Inflammatory macrophage (primary cell): Measurements from ENCODE around the gene ZNF697.

Source experiments
- DNase-seq, 2 donors: peaks; one replicate each; pipeline ENCODE4 v3.0.0-alpha.2; 2020 to 2022

Gene ZNF697

DNA sequence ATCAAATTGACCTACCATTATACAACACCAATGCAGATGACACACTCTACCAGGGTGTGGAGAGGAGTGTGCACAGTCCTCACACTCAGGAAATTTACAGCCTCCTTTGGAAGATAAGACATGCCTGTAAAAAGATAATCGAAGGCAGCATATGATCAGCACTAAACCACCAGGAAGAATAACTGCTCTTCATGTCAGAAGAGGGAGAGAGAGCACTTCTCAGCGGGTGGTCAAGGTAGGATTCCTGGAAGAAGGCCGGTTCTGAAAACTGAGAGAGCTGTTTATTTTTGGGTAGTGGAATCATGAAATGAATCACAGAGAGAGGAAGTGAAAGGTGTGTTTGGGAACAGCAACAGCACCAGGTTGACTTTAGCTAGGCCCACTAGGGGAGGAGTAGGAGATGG lies 14.0 kb upstream of the ZNF697 start:
- DNase-seq, result no peak

GRCh38 chr1:119660253-119661083 lies 12.4 kb upstream of the ZNF697 start:
- no peak for DNase-seq

- DNase-seq, result no peak
Measured at GRCh38 chr1:119659628-119660027, 11.6 kb upstream of the ZNF697 start.

DNA sequence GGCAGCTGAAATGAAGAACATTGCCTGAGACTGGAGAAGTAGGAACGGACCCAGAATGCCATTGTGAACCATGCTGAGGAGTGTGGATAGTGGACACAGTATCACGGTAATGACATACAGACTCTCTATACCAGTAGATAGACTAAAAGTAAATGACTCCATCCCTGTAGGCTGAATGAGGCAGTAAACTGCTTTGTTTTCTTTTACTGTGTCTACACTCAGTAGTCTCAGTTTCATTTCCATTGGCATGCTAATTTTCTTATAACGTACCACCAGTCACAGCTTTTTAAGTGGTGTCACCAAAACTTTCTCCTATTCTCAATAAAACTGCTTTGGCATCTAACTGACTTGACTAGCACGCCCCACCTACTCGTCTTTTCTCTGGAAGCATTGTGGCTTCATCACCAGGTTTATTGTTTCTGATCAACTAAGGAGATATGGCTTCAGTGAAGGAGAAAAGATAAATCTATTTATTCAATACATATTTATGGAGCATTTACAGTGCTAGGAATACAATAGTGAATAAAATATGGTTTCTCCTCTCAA lies 8.4 kb upstream of the ZNF697 start:
- no peak for DNase-seq

DNA sequence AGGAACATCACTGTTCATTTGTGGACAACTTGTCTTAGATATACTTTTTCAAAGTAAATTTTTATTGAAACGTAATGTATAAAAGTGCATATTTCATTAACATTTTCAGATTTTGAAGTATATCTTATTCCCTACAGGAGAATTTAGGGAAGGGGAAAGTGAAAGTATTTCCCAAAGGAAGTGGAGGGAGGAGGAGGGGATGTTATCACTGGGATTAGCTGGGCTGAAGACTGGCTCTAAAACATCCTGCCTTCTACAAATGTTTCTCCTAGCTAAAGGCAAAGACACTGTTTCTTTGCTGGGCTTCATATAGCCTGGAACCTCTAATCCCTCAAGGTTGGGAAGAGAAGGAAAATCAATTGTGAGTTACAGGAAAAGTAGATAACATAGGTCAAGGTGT lies 7.1 kb upstream of the ZNF697 start:
- DNase-seq, result no peak

DNA sequence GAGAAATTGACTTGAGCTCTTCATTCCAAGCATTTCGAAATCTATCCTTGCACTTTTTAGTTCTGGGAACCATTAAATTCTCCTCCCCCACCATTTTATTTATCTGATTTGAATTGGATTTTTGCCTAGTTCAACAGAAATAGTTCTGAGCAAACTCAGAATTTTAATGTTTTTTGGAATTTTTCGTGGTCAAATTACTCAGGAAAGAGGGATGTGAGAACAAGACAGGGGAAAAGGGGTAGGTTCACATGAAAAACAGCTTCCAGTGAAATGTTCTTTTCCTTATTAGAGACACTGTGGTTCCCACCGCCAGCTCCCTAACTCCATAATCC lies 5.7 kb upstream of the ZNF697 start:
- DNase-seq, result no peak

DNA sequence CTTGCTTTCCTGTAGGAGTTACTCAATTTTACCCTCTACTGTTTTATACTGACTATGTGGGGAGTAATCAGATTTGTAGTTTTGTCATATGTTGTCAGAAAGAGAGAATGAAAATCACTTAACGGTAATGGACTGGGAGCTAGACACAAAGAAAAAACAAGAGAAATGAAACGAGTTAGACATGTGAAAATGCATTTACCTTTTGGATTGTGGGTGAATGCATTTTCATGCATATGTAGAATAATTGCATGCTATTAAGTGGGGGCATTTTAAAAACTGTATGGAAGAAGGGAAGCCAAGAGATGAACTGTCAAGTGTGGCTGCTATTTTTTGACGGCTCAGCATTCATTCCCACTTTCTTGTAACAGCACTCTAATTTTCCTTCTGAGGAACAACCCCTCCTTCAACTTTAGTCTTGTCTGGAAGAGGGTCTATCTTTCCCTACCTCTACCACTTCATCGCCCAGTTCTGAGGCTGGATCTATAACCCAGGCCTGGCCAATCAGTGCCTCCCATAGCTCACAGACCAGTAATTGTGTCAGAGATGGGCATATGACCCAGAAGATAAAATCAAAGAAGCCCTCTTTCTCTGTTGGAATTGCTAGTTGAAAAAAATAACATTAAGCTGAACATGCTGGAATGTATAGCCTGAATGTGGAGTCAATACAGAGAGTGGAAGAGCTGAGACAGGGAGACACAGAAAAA lies 5.2 kb upstream of the ZNF697 start:
- DNase-seq, result no peak

DNA sequence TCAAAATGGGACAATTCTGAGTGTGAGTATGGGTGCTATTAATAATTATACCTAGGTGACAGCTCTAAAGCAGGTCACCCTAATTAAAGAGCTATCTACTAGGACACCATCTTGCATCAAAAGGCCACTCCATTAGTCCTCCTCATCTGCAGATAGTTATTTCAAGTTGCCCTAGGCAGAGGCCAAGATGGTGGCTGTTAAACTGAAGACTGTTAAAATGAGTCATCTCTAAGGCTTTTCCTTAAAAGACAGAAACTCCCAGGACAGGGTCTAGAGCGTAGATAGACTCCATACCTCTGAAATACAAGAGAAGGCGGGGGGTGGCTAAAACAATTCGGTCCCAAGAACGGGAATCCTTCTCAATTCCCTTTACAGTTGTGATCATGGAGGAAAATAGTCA lies 4.5 kb upstream of the ZNF697 start:
- DNase-seq, result no peak

GRCh38 chr1:119651641-119652040 lies 3.6 kb upstream of the ZNF697 start:
- no peak for DNase-seq

- DNase-seq, result no peak
Measured at GRCh38 chr1:119651133-119651532, 3.1 kb upstream of the ZNF697 start.

DNA sequence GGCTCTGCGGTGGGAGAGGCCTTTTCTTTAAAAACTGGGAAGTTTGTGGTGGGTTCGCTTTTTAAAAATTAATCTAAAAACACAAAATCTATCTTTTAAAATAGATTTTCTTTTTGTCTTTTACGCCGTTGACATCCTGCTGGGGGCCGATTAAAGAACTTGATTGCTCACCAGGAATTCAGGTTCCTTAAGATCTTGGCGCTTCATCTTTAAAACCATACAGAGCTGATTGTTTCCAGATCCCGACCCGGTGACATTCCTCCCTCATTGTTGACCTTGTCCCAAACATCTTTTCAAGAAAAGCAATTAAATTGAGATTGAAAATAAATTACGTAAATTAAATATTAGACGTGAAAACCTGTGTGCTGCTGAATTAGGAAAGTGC lies 546 bp upstream of the ZNF697 start:
- no peak for DNase-seq

- DNase-seq, result peak in 1 of 2 donors; percentile 56
Measured at GRCh38 chr1:119647228-119647733, 785 bp downstream of the ZNF697 start.

DNA sequence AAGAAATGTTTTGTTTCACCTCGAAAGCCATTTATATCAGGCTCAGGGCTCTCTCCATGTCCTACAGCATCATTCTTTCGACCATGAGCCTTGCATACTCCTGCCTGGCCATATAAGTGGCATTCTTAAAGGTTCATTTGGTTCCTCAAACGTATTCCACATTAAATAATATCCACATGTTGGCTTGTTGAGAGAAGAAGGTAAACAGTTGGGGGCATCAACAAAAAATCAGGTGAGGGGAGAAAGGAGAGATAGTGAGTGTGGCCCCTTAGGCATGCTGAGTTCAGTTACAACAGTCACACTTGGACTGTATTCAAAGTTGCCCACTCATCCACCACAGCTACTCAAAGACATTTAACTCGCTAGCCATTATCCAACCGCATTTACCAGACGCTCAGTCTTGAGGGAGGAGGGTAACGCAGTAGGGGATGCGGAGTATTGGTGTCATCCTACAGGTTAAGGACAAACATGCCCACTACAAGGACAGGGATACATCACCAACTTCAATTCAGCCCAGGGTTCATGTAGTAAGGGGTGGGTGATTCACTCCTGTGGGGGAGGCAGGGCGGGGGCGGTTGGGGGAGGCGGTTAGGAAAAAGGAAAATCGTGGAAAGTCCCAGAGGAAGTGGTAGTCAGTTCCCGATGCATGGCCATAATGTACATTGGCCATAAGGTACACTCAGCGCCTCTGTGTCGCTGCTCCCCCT lies 1.4 kb downstream of the ZNF697 start:
- peak; percentile 34 to 81 for DNase-seq

DNA sequence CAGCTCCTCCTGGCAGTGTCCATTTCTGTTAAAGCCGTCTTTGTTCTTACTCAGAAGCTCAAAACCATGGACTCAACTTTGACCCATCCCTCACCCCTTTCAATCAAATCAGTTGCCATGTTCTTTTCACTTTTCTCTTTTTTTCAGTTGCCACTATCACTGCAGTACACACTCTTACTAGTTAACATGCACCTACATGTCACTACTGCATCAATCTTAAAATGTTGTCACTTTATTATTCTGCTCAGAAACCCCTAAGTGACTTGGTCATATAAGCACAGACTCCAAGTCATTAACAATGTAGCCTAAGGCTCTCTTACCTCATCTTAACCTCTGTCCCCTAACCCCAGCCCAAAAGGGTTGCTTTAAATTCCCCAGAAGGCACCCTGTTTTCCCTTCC lies 9.0 kb downstream of the ZNF697 start:
- no peak for DNase-seq

- DNase-seq, result no peak
Measured at GRCh38 chr1:119637710-119638109, 10.4 kb downstream of the ZNF697 start.

DNA sequence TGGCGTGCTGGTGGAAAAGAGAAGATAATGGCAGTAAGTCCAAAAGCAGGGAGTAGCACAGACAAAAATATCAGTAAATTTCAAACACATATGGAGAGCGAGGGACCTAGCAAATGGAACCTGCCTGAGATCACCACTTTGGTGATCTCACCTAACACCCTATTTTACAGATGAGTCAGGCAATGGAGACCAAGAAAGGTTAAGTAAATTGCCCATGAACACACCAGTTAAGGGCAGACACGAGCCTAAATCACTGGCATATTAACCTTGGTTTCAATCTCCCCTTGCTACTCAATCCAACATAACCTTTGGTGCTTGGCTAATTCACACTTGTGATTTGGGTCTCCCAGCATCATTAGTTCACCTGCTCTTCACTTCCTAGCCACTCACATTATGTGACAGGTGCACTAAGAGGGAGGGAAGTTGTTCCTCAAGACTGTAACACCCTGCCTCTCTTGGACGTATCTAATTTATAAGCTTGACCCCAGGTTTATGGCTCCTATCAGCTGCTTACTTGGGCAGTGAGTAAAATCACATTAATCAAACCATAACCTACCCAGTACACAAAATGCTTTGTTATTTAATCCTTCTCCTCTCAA lies 11.5 kb downstream of the ZNF697 start:
- no peak for DNase-seq

DNA sequence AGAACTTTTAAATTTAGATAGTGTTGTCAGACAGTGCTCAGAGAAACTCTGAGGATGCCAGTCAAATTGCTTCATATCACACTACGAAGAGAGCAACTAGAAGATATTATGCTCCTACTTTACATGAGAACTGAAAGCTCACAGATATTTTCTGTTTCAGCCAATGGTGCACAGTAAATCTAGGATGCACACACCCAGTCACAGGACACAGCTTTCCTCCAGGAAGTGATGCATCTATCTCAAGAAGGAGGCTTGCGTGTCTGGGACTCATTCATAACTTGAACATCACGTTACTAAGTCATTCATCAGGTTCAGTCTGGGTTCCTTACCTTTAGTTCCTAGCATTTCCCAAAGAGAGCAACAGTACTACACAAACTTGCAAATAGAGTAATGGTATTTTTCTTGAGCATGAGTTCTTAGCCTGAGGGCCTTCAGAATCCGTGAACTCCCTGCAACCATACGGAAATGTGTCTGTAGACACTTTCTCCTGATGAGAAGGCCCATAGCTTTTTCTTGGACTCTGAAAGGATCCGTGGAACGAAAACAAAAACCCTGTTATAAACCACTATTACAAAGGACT lies 12.2 kb downstream of the ZNF697 start:
- DNase-seq, result peak in 1 of 2 donors; percentile 14

GRCh38 chr1:119634016-119634415 lies 14.1 kb downstream of the ZNF697 start:
- DNase-seq, result no peak

DNA sequence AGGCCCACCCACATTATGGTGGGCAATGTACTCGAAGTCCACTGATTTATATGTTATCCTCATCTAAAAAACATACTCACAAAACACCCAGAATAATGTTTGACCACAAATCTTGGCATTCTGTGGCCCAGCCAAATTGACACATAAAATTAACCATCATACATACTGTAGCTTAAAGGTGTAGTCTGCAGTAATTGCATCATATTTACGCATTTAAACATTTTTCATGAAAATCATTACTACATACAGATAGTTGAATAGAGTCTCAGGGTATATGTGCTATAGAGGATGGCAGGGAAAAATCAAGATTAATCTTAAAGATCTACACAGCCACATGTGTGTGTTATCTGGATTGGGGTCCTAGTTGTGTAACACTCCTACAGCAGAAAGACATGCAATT lies 14.5 kb downstream of the ZNF697 start:
- DNase-seq, result no peak

DNA sequence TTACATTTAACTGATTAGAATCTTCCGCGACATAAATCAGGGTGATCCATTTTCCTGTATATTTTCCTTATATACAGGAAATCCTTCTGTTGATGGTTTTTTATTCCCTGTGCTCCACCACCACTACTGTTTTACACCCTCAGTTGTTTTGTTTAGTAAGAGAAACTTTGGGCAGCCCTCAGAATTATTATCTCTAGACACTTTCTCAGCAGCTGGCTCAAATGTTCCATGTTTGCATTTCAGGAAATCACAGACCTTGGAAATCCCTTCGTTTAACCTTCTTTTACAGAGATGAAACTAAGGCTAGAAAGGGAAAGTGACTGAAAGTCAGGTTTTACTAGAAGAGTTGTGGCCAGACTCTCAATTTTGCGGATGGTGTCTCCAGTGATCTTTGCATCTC lies 15.2 kb downstream of the ZNF697 start:
- no peak for DNase-seq

DNA sequence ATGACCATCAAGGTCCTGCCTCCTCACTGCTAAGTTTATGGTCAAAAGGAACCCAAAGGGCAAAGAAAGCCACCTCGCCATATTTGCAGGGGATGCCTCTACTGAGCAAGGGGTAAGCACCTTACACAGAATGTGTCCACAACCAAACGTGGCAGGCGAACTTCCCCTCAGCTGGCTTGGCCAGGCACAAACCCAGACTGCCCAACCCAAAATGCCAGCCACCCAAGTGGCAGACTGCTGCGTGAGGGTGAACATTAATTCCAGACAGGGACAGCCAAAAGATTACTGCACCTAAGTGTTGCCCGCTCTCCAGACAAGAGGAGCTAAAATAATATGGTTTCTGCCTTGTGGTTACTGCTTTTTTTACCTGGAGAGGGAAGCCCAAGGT lies 16.0 kb downstream of the ZNF697 start:
- DNase-seq, result peak in 1 of 2 donors; percentile 14

GRCh38 chr1:119631433-119632102 lies 16.5 kb downstream of the ZNF697 start:
- DNase-seq, result peak; percentile 50 to 82
